Transverse colon (tissue), 4 donors: Measurements from ENCODE around the gene C1orf35. TPM values are rescaled to one million over a fixed set of nuclear protein-coding genes. Genes with fewer than 3 reads are reported as not detected.

Experiments
- DNase-seq: peaks from one replicate; pipeline ENCODE4 v3.0.0-alpha.2; 2019
- H3K27ac ChIP-seq, 4 donors: fragments of 200-600 bp; sonication (generic); 2 replicates each; pipeline ENCODE4 v1.5.1; 2016 to 2018; ENCODE audit warnings: inconsistent platforms in 4 of 4
- H3K27me3 ChIP-seq: fragments of 200-600 bp; sonication (generic); 2 replicates; pipeline ENCODE4 v1.5.1; 2017; ENCODE audit warnings: inconsistent platforms
- H3K36me3 ChIP-seq, 4 donors: fragments of 200-600 bp; sonication (generic); 2 replicates each; pipeline ENCODE4 v1.5.1; 2017 to 2019; ENCODE audit warnings: inconsistent platforms in 4 of 4
- H3K4me1 ChIP-seq, 4 donors: fragments of 200-600 bp; sonication (generic); 2 replicates each; pipeline ENCODE4 v1.5.1; 2017 to 2020; ENCODE audit warnings: inconsistent platforms in 4 of 4
- H3K4me3 ChIP-seq, 4 donors: fragments of 200-600 bp; sonication (generic); 1 replicate in 1 of 4; 2 replicates in 3 of 4; pipeline versions ENCODE4 v1.5.1 to v1.6.1; 2017 to 2019; ENCODE audit warnings: inconsistent platforms in 4 of 4
- H3K9me3 ChIP-seq, 2 donors: fragments of 200-600 bp; sonication (generic); 2 replicates each; pipeline ENCODE4 v1.5.1; 2017 to 2019; ENCODE audit warnings: inconsistent platforms in 2 of 2
- CTCF ChIP-seq, 5 experiments: fragments of 200-600 bp in 3 of 5; fragments of 450-650 bp in 2 of 5; sonication (generic) in 3 of 5; IDR thresholded peaks; 1 replicate in 2 of 5; 2 replicates in 3 of 5; pipeline ENCODE4 v1.5.1; 2016 to 2017; ENCODE audit warnings: antibody characterized with exemption in 5 of 5, inconsistent platforms in 3 of 5, mild to moderate bottlenecking in 2 of 5, moderate library complexity in 1 of 5
- EP300 ChIP-seq: sonication (generic); formaldehyde crosslinking; IDR thresholded peaks from one replicate; pipeline ENCODE4 v1.6.1; 2017; ENCODE audit warnings: antibody characterized with exemption, low read depth
- POLR2A ChIP-seq: fragments of 450-650 bp; IDR thresholded peaks from one replicate; pipeline ENCODE4 v1.6.1; 2016; ENCODE audit warnings: antibody characterized with exemption, mild to moderate bottlenecking, moderate library complexity
- POLR2AphosphoS5 ChIP-seq, 3 donors: sonication (generic); formaldehyde crosslinking; IDR thresholded peaks; one replicate each; pipeline ENCODE4 v1.6.1; 2016; ENCODE audit warnings: antibody characterized with exemption in 3 of 3
- WGBS, 2 donors: methylation state at CpG; one replicate each; pipeline ENCODE4 v1.1.5; 2018; ENCODE audit warnings: low coverage in 1 of 2; 5-methylcytosine and 5-hydroxymethylcytosine counted together
- in situ Hi-C, 4 donors: fragments of 200-750 bp; cut with MboI; loops; one replicate each; pipeline versions ENCODE4 v1.15.0 to v1.15.1; 2017; ENCODE audit warnings: low sequenced_read_pairs in 3 of 4, low pct_ligation_motif_present in 1 of 4, low pct_unique_long_range_greater_than_20kb in 1 of 4
- intact Hi-C: fragments of 100-400 bp; cut with DNase I; formaldehyde crosslinking; loops from one replicate; pipeline ENCODE4 v1.15.1; 2023; ENCODE audit warnings: low total_unique reads
- total RNA-seq, 4 donors: library from RNA; depleted of rRNA; stranded (reverse); fragments of >200 nt; gene quantifications; one replicate each; pipeline ENCODE4 v1.1.0, GENCODE V29; 2016

The C1orf35 gene
- total RNA-seq, 4 donors from 2014 or later, result 11.6 to 17.1 (median 15.7) TPM

GRCh38 chr1:228148935-228149405 is 45.8 kb upstream of the C1orf35 start:
- peak overlapping the region; percentile 77 to 97 (median 84) for H3K27ac ChIP-seq
- H3K36me3 ChIP-seq, result no peaks in the 10 kb centered on the region
- peaks cover 5 to 35% (median 26%) of the 10 kb centered on the region in 4 donors for H3K4me1 ChIP-seq
- no peaks in the 10 kb centered on the region for H3K9me3 ChIP-seq
- TF ChIP-seq POLR2A, result no peak
- no peak for TF ChIP-seq POLR2AphosphoS5 (IDR thresholded peaks at IDR 0.05)
- no peak for TF ChIP-seq EP300
- no peak for TF ChIP-seq CTCF (IDR thresholded peaks at IDR 0.05)
- intact Hi-C loops (no loop called here), in situ Hi-C loops (no loop called here)
- no peak for DNase-seq
- WGBS, 2 donors, result 88% methylated on average over 6 of the region's 8 CpGs; no CpG with 5 or more reads in 1 of the 2 donors
- H3K27me3 ChIP-seq, result no peaks in the 10 kb centered on the region
- no peak overlapping the region for H3K4me3 ChIP-seq

GRCh38 chr1:228148196-228148861 is 45.2 kb upstream of the C1orf35 start:
- no peaks in the 10 kb centered on the region for H3K27me3 ChIP-seq
- peaks cover 5 to 41% (median 26%) of the 10 kb centered on the region in 4 donors for H3K4me1 ChIP-seq
- 67% methylated on average over 16 of the region's 18 CpGs; no CpG with 5 or more reads in 1 of the 2 donors for WGBS, 2 donors
- DNase-seq, result no peak
- H3K36me3 ChIP-seq, result no peaks in the 10 kb centered on the region
- in situ Hi-C loops (no loop called here), intact Hi-C loops (no loop called here)
- H3K27ac ChIP-seq, result peak overlapping the region; percentile 77 to 97 (median 84)
- no peak overlapping the region for H3K4me3 ChIP-seq
- no peaks in the 10 kb centered on the region for H3K9me3 ChIP-seq
- no peak for TF ChIP-seq POLR2A
- TF ChIP-seq POLR2AphosphoS5 (IDR thresholded peaks at IDR 0.05), result no peak
- TF ChIP-seq EP300, result no peak
- no peak for TF ChIP-seq CTCF (IDR thresholded peaks at IDR 0.05)

- no peak for DNase-seq
- TF ChIP-seq CTCF (IDR thresholded peaks at IDR 0.05) (no peak), POLR2AphosphoS5 (IDR thresholded peaks at IDR 0.05) (no peak), POLR2A (no peak), EP300 (no peak)
- no peaks in the 10 kb centered on the region for H3K9me3 ChIP-seq
- H3K4me3 ChIP-seq, result no peak overlapping the region
- intact Hi-C loops, result no loop called here
- H3K4me1 ChIP-seq, result peaks cover 9 to 47% (median 29%) of the 10 kb centered on the region in 4 donors
- peak overlapping the region in 2 of 4 donors; percentile 77 to 97 for H3K27ac ChIP-seq
- no peaks in the 10 kb centered on the region for H3K27me3 ChIP-seq
- WGBS, 2 donors, result 94% methylated on average over 4 of the region's 4 CpGs; no CpG with 5 or more reads in 1 of the 2 donors
- H3K36me3 ChIP-seq, result no peaks in the 10 kb centered on the region
- in situ Hi-C loops, result no loop called here
These were observed 44.6 kb upstream of the C1orf35 start for GRCh38 chr1:228147768-228148167.

- no peak for DNase-seq
- Histone ChIP-seq H3K4me1 (peaks cover 14 to 53% (median 35%) of the 10 kb centered on the region in 4 donors), H3K27ac (no peak overlapping the region), H3K36me3 (no peaks in the 10 kb centered on the region), H3K9me3 (no peaks in the 10 kb centered on the region), H3K4me3 (no peak overlapping the region), H3K27me3 (no peaks in the 10 kb centered on the region)
- 95% methylated on average over 19 of the region's 20 CpGs; no CpG with 5 or more reads in 1 of the 2 donors for WGBS, 2 donors
- in situ Hi-C loops (no loop called here), intact Hi-C loops (no loop called here)
- TF ChIP-seq POLR2A, result no peak
These were observed 44.1 kb upstream of the C1orf35 start for GRCh38 chr1:228147151-228147693.
